ENCODE data around the gene THRB.

DNA sequence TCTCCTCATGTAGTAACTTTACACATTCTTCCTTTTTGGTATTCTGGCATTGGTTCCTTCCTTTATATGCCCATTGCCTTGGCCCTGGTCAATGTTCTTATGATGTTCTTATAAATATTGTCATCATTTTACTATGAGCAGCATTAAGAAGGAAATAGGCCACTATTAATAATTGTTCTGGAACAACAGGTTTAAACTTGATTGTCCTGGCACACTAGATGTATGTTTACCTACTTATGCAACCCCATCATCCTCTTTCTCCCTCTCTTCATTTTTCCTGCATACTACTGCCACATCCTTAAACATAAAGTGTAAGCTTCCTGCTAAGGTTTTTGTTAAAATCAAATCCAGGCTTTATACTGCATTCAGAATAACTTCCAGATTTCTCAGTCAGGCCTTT is 114.7 kb downstream of the THRB start:
- TF ChIP-seq, protein P1, sequence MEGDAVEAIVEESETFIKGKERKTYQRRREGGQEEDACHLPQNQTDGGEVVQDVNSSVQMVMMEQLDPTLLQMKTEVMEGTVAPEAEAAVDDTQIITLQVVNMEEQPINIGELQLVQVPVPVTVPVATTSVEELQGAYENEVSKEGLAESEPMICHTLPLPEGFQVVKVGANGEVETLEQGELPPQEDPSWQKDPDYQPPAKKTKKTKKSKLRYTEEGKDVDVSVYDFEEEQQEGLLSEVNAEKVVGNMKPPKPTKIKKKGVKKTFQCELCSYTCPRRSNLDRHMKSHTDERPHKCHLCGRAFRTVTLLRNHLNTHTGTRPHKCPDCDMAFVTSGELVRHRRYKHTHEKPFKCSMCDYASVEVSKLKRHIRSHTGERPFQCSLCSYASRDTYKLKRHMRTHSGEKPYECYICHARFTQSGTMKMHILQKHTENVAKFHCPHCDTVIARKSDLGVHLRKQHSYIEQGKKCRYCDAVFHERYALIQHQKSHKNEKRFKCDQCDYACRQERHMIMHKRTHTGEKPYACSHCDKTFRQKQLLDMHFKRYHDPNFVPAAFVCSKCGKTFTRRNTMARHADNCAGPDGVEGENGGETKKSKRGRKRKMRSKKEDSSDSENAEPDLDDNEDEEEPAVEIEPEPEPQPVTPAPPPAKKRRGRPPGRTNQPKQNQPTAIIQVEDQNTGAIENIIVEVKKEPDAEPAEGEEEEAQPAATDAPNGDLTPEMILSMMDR (IDR thresholded peaks at IDR 0.05): no peak
- no peak for TF ChIP-seq POLR2A (IDR thresholded peaks at IDR 0.05)

Measured in heart left ventricle (tissue), 13 donors.